ENCODE results near the gene IP6K1. TPM values are rescaled to one million over a fixed set of nuclear protein-coding genes. Genes with fewer than 3 reads are reported as not detected.
A peak's percentile ranks its signal among the peaks of the same experiment; 100 is the strongest.

The IP6K1 gene
- total RNA-seq, 1 donor from 2014 or later: 51.4 TPM

- no peak for DNase-seq (ENCODE audit: low spot score in 2 of 2)
- no peak for FAIRE-seq
Observed at GRCh38 chr3:49715611-49716121, 70.7 kb downstream of the IP6K1 start.

GRCh38 chr3:49714728-49715550 lies 71.4 kb downstream of the IP6K1 start:
- FAIRE-seq: no peak

DNA sequence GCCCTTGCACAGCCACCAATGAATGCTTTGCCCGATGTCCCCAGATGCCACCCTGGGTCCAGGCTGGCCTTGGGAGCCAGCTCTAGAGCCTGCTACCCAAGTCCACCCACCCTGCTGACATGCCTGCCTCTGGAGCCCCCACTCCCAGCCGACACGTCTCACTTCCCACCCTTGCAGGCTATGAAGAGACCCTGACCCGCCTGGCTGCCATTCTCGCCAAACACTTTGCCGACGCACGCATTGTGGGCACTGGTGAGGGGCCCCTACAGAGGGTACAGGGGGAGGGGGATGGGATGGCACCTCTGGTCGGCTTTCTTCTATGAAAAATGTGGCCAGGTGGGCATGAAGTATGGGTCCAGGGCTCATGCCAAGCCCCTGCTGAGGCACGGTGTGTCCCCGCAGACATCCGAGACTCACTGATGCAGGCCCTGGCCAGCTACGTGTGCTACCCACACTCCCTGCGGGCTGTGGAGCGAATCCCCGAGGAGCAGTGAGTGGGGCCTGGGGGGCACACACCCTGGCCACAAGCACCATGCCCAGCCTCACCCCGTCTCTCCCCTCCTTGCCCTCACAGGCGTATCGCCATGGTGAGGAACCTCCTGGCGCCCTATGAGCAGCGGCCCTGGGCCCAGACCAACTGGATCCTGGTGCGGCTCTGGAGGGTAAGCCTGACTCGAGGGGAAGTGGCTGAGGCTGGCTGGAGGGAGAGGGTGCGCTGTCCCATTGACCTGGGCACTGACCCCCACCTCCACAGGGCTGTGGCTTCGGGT lies 72.8 kb downstream of the IP6K1 start:
- no peak for FAIRE-seq
- no peak for DNase-seq (ENCODE audit: low spot score in 2 of 2)

More at GRCh38 chr3:49714728-49715550, 71.4 kb downstream of the IP6K1 start:
- no peak for DNase-seq (ENCODE audit: low spot score in 2 of 2)

DNA sequence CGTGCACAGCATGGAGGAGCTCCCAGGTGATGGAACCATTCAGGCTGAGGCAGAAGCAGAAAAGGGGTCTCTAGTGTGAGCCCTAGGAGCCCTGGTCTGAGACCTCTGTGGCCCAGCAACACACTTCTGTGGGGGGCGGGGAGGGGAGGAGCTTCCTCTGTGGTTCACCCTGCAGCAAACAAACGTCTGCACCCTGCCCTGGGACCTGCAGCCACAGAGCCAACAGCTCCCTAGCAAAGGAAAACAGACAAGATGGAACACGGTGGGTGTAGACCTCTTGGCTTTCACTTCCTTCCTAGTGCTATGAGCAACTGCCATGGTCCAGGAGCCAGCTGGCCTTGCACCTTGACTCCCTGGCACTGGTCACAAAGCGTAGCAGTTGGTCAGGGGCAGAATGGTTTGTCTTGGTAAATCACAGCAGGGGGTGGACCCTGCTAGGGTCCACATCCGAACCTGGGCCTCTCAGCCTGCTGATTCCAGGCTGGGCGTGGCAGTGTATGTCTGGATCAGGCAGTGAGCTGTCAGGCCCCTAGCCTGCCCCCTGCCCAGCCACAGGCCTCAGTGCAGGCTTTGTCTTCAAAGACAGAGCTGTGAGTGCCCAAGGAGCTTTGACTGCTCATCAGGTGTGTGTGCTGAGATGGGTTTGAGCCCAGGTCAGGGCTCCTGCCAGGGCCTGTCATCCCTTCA lies 73.6 kb downstream of the IP6K1 start:
- DNase-seq (ENCODE audit: low spot score in 2 of 2) (no peak), FAIRE-seq (no peak)

DNA sequence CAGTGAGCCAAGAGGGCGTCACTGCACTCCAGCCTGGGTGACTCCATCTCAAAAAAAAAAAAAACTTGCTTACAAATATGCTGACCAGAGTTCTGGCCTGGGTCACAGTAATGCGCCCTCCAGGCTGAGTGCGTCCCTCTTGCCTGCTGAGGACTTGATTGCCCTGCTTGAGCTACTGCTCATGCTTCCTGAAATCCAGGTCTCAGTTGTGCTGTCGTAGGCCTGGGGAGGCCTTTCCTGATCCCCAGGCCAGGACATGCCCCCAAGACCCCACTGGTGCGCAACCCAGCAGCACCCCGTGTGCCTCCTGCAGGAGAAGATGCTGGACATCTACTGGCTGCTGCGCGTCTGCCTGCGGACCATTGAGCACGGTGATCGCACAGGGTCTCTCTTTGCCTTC lies 74.2 kb downstream of the IP6K1 start:
- DNase-seq (ENCODE audit: low spot score in 2 of 2) (no peak), FAIRE-seq (no peak)

DNA sequence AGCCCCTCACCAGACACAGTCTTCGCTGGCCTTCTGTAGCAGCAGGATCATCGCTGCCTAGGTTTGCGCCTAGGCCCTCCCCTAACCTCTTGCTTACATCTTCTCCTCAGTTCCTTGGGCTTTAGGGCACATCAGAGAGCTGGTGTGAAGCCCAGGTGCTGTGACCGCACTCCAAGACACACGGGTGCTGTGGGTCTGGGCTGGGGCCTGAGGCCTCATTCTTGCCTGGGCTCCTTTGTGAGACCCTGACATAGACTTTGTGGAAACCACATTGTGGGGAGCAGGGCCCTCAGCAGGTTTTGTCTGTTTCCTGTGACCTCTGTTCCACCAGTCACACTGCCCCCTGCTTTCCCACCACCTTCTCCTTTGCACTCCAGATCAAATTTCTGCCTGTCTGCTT lies 74.9 kb downstream of the IP6K1 start:
- DNase-seq (ENCODE audit: low spot score in 2 of 2) (no peak), FAIRE-seq (no peak)

DNA sequence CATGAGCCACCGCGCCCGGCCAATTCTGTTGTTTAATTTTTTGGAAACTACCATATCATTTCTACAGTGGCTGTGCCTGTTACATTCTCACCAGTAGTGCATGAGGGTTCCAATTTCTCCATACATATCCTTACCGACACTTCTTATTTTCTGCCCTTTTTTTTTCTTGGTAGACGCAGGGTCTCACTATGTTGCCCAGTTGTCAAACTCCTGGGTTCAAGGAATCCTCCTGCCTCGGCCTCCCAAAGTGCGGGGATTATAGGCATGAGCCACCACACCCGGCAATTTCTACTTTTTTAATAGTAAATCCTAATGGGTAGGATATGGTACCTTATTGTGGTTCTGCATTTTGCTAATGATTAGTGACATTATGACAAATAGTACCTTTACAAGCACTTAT lies 76.5 kb downstream of the IP6K1 start:
- DNase-seq (ENCODE audit: low spot score in 2 of 2) (no peak), FAIRE-seq (no peak)

DNA sequence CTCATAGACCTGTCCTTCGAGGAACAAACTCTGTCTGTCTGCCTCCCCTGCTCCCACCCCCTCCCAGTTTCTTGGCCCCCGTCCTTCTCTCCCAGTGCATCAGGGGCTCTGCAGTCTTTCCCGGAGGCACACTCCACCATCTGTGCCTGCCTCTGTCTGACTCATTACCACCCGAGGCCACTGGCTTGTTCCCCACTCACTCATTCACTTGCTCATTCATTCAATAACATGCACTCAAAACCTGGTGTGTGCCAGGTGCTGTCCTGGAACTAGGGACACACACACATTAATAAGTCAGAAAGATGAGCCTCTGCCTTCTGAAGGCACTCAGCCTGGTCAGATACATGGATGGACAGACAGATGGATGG lies 79.2 kb downstream of the IP6K1 start:
- FAIRE-seq (no peak), DNase-seq (ENCODE audit: low spot score in 2 of 2) (no peak)

DNA sequence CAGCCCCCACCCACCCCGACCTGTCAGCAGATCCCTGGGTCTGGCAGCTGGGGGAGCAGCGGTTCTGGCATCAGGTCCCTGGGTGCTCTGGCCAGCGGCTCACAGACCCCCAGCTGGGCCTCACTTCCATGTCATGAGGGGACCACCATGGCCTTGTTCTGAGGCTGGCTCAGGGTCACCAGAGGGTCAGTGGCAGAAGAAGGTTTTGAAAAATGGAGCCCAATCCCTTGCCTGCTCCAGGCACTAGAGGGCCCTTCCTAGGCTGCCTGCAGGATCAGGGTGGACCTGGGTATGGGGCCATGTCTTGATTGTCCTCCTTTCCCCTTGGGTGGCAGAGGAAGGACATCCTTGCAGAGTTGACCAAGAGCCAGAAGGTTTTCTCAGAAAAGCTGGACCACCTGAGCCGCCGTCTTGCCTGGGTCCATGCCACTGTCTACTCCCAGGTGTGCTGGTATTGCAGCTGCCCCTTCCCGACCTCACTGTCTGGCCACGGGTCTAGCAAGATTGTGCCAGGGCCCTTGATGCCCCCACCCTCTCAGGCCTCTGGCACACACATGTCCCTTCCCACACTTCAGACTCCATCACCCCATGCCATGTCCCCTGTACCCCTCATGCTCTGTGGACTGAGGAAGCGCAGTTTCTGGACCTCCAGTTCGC lies 79.8 kb downstream of the IP6K1 start:
- DNase-seq (ENCODE audit: low spot score in 2 of 2) (no peak), FAIRE-seq (no peak)

DNA sequence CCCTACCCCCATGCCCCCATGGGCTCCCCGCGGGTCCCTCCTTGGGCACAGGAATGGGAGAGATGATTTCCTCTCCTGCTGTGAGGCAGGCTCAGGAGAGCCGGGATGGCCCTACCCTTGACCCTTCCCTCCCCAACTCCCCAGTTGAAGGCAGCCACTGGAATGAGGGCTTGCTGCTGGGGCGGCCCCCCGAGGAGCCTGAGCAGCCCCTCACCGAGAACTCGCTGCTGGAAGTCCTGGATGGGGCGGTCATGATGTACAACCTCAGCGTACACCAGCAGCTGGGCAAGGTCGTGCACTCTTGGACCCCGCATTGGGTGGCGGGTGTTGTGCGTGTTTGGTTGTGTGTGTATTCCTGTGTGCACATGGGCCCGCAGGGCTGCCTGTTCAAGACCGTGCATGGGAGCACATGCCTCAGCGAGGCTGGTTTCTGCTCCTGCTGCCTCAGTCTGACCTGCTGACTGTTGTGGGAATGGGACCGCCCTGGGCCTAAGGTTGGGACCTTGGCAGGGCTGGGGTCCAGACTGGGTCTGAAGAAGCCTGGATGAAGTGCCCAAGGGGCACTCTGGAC lies 80.9 kb downstream of the IP6K1 start:
- FAIRE-seq (no peak), DNase-seq (ENCODE audit: low spot score in 2 of 2) (no peak)

- DNase-seq (ENCODE audit: low spot score in 2 of 2) (no peak), FAIRE-seq (no peak)
Observed at GRCh38 chr3:49704629-49705028, 81.7 kb downstream of the IP6K1 start.

GRCh38 chr3:49703956-49704355 lies 82.4 kb downstream of the IP6K1 start:
- FAIRE-seq: no peak
- no peak for DNase-seq (ENCODE audit: low spot score in 2 of 2)

- DNase-seq (ENCODE audit: low spot score in 2 of 2): peak; percentile 73 to 92
Observed at GRCh38 chr3:49703443-49703927, 82.9 kb downstream of the IP6K1 start.

DNA sequence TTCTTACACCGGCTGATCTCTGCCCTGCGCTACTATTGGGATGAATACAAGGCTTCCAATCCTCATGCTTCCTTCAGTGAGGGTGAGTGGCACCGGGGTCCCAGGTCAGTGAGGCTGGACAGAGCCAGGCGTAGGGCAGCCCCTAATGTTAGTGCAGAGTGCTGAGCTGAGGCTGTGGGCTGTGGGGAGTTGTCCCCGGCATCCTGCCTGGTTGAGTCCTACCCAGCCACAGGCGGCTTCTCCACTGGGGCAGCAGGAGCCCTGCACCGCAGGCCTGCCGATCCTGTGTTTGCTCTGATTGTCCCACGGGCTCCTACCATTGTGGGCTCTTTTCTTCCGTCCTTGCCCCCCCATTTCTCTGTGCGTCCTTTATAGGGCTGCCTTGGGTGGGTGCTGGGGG lies 83.7 kb downstream of the IP6K1 start:
- no peak for DNase-seq (ENCODE audit: low spot score in 2 of 2)
- no peak for FAIRE-seq

More at GRCh38 chr3:49703443-49703927, 82.9 kb downstream of the IP6K1 start:
- no peak for FAIRE-seq

DNA sequence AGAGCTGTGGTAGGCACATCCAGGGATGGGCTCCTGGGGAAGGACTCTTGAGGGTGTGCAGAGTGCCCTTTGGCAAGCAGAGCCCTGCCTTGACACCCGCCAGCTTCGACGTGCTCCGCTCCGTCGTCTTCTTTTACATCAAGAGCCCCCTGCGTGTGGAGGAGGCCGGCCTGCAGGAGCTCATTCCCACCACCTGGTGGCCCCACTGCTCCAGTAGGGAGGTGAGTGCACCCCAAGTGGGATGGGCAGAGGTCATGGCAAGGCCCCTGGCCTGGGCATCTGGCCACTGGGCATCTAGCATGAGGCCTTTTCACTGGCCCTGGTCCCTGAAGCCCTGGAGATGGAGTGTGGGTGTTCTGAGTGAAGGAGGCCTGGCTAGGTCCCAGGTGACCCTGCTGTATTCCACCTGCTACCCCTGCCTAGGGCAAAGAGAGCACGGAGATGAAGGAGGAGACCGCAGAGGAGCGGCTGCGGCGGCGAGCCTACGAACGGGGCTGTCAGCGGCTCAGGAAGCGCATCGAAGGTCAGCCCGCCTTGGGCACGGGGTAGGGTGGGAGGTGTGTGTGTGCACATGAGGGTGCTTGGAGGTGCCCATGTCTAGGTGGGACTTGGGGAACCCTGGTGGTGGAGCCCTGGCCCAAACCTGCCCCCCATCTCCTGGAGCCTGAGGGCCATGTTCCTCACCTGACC lies 84.8 kb downstream of the IP6K1 start:
- no peak for DNase-seq (ENCODE audit: low spot score in 2 of 2)

GRCh38 chr3:49700453-49701128 lies 85.8 kb downstream of the IP6K1 start:
- DNase-seq (ENCODE audit: low spot score in 2 of 2) (no peak), FAIRE-seq (no peak)

More for the DNA sequence above, 84.8 kb downstream of the IP6K1 start:
- FAIRE-seq: no peak

DNA sequence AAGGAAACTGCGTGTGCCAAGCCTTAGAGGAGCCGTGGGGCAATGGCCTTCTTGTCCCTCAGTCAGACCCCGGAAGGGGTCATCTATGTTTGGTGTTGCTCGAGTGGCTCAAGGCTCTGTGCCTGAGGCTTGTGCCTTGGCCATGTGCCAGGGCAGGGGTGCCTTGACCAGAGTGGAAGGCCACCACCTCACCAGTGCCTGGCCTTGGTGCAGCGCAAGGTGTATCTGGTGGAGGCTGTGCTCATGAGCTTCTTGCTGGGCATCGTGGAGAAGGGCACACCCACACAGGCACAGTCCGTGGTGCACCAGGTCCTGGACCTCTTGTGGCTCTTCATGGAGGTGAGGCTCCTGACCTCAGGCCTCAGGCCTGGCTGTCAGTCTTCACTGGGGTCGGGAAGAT lies 86.3 kb downstream of the IP6K1 start:
- no peak for FAIRE-seq
- DNase-seq (ENCODE audit: low spot score in 2 of 2): no peak

GRCh38 chr3:49699281-49699979 lies 86.9 kb downstream of the IP6K1 start:
- no peak for DNase-seq (ENCODE audit: low spot score in 2 of 2)
- no peak for FAIRE-seq
